Ishikawa (cell line): ENCODE data around the gene KLRG1.

Source experiments
- CEBPB ChIP-seq: IDR thresholded peaks from 2 replicates; pipeline ENCODE4 v1.6.1; 2012
- CREB1 ChIP-seq: IDR thresholded peaks from 2 replicates; pipeline ENCODE4 v1.6.1; 2012; ENCODE audit warnings: low read depth
- EGR1 ChIP-seq: IDR thresholded peaks from 2 replicates; pipeline ENCODE4 v1.6.1; 2012
- EP300 ChIP-seq: IDR thresholded peaks from 2 replicates; pipeline ENCODE4 v1.6.1; 2012; ENCODE audit warnings: borderline replicate concordance
- FOXM1 ChIP-seq: IDR thresholded peaks from 2 replicates; pipeline ENCODE4 v1.6.1; 2012; ENCODE audit warnings: low read depth, borderline replicate concordance
- MAX ChIP-seq: IDR thresholded peaks from 2 replicates; pipeline ENCODE4 v1.6.1; 2012
- NFIC ChIP-seq: IDR thresholded peaks from 2 replicates; pipeline ENCODE4 v1.6.1; 2012
- RAD21 ChIP-seq: IDR thresholded peaks from 2 replicates; pipeline ENCODE4 v1.6.1; 2012; ENCODE audit warnings: low read depth
- REST ChIP-seq: IDR thresholded peaks from 2 replicates; pipeline ENCODE4 v1.6.1; 2012; ENCODE audit warnings: low read depth, mild to moderate bottlenecking
- TAF1 ChIP-seq: IDR thresholded peaks from 2 replicates; pipeline ENCODE4 v1.6.1; 2012; ENCODE audit warnings: low read depth, mild to moderate bottlenecking
- TCF12 ChIP-seq: IDR thresholded peaks from 2 replicates; pipeline ENCODE4 v1.6.1; 2012; ENCODE audit warnings: low read depth
- TEAD4 ChIP-seq: IDR thresholded peaks from 2 replicates; pipeline ENCODE4 v1.6.1; 2012
- USF1 ChIP-seq: IDR thresholded peaks from 2 replicates; pipeline ENCODE4 v1.6.1; 2012
- YY1 ChIP-seq: IDR thresholded peaks from 2 replicates; pipeline ENCODE4 v1.6.1; 2012; ENCODE audit warnings: low read depth
- ZBTB7A ChIP-seq: IDR thresholded peaks from 2 replicates; pipeline ENCODE4 v1.6.1; 2012; ENCODE audit warnings: low read depth

Gene KLRG1

GRCh38 chr12:9030776-9031175 lies 41.4 kb downstream of the KLRG1 start:
- TF ChIP-seq RAD21: no peak
- TF ChIP-seq TCF12: no peak
- no peak for TF ChIP-seq NFIC

- TF ChIP-seq CREB1 (no peak), USF1 (no peak), EGR1 (no peak), EP300 (no peak), ZBTB7A (no peak), FOXM1 (no peak), NFIC (no peak), YY1 (no peak), RAD21 (no peak), TEAD4 (no peak)
Measured at GRCh38 chr12:9032202-9032964, 43.0 kb downstream of the KLRG1 start.

- TF ChIP-seq TCF12 (no peak), RAD21 (no peak), TAF1 (no peak), MAX (no peak), EGR1 (no peak), USF1 (no peak), ZBTB7A (no peak), TEAD4 (no peak), REST (no peak), CREB1 (no peak), NFIC (no peak), EP300 (no peak)
Measured at GRCh38 chr12:9033265-9033887, 44.0 kb downstream of the KLRG1 start.

- TF ChIP-seq CEBPB (no peak), YY1 (no peak), CREB1 (no peak), ZBTB7A (no peak)
Measured at GRCh38 chr12:9034095-9034494, 44.7 kb downstream of the KLRG1 start.

- TF ChIP-seq ZBTB7A: no peak
- TF ChIP-seq TCF12: no peak
- TF ChIP-seq RAD21: no peak
- no peak for TF ChIP-seq EGR1
- TF ChIP-seq YY1: no peak
- TF ChIP-seq USF1: no peak
- no peak for TF ChIP-seq TEAD4
- TF ChIP-seq NFIC: no peak
- TF ChIP-seq CREB1: no peak
- TF ChIP-seq CEBPB: no peak
- TF ChIP-seq FOXM1: no peak
Measured at GRCh38 chr12:9036227-9036626, 46.9 kb downstream of the KLRG1 start.

- no peak for TF ChIP-seq RAD21
- no peak for TF ChIP-seq CREB1
- TF ChIP-seq USF1: no peak
- TF ChIP-seq ZBTB7A: no peak
- no peak for TF ChIP-seq NFIC
- no peak for TF ChIP-seq MAX
- TF ChIP-seq REST: no peak
- no peak for TF ChIP-seq TCF12
Measured at GRCh38 chr12:9037431-9037830, 48.1 kb downstream of the KLRG1 start.
